CD4-positive, alpha-beta T cell treated with Interleukin-2 at 100 ng/mL for 4 hours (primary cell): ENCODE measurements around the gene CBFA2T3.
"Not testable (repeated sequence)": the region's sequence is repeated elsewhere in the genome, so short reads cannot be mapped to it uniquely, and the experiment has no call there.

ENCODE experiments used
- DNase-seq: peaks from one replicate; pipeline ENCODE4 v3.0.0-alpha.2; 2020; ENCODE audit warnings: low spot score

CBFA2T3 gene

DNA sequence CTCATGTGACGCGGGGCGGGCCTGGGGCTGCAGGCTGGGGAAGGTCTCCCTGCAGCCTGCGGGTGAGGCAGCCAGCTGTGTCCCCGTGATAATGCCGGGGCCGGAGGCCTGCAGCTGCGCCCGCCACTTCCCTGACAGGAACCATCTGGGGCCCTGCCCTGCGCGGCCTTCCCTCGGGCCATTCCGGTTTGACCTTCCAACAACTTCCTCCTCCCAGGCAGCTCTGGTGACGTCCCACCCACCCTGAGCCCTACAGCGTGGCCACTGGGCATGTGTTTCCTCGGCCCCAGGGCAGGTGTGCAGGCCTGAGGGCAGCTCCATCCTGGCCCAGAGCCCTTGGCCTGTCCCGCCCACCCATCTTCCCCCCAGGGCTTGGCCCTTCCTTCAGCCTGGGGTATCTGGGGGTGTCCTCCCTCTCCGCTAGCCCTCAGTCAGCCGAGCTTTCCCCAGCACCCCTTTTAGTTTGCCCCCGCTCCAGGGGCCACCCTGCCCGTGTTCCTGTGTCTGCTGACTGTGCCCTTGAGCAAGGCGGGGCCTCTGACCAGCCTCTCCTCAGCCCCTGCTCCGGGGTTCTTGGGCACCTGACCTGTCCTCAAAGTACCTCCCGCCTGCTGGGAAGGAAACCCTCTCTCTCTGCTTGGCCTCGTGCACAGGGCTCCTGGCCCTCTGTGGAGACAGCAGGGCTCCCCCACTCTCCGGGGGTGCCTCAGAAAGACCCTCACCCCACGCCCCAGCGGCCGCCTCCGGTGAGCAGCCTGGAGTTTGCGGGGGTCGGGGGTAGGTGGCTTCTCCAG lies at the start of gene CBFA2T3:
CBFA2T3 (minus strand) TSS at position 190 of the 794 bp plus-strand sequence. CDS start 400 bp downstream, outside the sequence.
- no peak for DNase-seq

DNA sequence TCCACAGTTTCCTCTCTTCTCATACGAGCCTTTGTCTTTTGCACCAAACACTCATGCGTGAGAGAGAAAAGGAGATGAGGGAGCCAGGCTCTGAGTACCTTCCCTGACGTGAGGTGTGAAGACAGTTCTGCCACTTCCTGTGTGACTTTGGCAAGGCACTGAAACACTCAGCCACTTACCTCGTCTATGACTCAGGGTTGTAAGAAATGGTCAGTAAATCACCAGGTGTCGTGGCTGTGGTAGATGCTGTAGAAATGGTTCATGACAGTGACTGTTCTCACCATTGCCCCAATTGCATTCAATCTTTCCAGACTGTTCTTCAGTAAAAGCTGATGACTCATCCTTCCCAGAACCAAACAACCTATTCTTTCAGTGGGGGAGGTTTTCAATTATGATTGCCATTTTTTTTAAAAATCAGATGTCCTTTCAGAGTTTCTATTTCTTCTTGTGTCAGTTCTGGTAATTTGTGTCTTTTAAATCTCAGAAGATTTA lies 49.2 kb upstream of the CBFA2T3 start:
- peak; percentile 79 for DNase-seq

GRCh38 chr16:89025636-89026035 lies 48.6 kb upstream of the CBFA2T3 start:
- no peak for DNase-seq

DNA sequence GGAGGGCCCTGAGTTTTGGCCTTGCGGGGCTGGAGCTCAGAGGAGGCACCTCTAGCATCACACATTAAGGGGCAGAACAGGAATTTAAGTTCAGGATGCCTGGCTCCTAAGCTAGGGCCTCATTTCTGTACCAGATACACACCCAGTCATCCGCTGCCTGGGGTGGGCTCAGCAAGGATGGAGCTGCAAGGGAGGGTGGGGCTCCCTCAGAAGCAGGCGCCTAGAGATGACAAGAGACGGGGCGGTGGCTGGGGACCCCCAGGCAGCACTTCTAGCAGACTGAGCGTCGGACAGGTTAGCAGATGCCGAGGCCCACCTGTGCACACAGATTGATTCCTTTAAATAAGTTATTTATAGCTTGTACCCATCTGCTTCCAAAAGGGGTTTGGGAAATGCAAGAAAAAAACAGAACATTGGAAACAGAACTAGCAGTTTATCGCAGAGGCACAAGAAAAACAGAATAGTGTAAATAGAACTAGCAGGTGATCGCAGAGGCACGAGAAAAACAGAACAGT lies 47.6 kb upstream of the CBFA2T3 start:
- DNase-seq, result no peak

- DNase-seq, result no peak
Measured at GRCh38 chr16:89023621-89024511, 46.9 kb upstream of the CBFA2T3 start.

GRCh38 chr16:89023151-89023551 lies 46.1 kb upstream of the CBFA2T3 start:
- no peak for DNase-seq

GRCh38 chr16:89022051-89022836 lies 45.2 kb upstream of the CBFA2T3 start:
- no peak for DNase-seq

DNA sequence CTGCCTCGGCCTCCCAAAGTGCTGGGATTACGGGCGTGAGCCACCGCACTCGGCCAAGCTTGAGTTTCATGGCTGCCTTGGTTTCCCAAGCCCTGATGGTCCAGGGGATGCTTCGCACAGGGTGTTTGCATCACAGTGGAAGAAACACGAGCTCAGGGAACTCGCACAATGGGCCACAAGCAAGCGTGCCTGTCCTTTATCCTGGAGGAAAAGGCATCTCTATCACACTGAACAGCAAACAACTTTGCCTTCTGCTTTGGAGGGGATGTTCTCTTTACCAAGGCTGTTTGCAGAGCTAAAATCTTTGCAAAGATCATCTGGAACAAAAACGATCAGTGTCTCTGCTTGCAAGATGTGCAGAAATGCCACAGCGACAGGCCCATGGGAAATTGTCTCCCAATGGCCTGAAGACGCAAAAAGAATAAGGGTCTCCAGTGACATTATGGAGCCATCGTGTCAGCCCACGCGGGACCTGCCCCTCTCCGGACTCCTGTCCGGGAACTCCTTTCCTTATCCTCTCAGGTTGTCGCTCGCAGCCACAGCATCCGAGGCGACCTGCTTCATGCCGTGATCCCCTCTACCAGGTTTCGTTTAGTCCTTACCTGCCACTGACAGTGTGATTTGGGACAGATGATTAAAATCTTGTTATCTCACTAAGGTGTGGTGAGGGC lies 44.1 kb upstream of the CBFA2T3 start:
- no peak for DNase-seq

- DNase-seq, result peak; percentile 43
Measured at GRCh38 chr16:89020068-89020924, 43.3 kb upstream of the CBFA2T3 start.

GRCh38 chr16:89019511-89019910 lies 42.5 kb upstream of the CBFA2T3 start:
- no peak for DNase-seq

DNA sequence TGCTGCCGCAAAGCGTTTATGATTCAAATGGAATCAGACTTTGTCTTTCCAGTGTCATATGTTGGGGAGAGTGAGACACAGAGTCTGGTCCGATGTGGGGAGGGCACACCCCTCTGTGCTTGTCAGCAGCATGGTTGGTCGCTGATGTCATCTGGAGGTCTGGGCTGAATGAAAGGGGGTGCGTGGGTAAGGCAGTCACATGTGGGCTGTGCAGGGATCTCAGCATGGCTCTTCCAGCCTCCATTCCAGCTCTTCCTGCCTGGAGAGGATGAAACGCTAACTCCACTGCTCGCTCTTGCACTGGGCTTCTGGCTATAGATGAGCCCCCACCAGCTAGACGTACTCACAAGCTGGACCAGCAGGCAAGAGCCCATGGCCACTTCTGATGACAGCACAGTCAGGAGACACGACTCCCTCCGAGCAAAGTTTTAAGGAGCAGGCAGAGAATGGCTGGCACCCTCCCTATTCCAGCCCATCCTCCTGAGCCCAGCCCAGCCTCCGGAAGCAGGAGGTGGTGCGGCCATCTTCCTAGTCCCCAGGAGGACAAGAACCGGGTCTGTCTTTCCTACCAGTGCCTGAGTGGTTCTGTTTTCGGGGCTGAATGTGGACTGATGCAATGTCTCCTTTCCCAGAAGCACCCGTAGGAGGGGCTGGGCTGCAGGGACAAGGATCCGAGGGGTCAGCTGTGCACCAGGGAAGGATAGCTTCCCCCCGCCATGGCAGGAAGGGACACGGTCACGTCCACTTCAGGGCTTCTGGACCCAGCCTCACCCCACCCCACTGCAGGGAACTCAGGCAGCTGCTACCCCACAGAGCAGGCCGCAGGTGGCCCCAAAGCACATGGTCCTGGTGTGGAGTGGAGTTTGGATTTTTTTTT lies 41.5 kb upstream of the CBFA2T3 start:
- DNase-seq, result no peak

DNA sequence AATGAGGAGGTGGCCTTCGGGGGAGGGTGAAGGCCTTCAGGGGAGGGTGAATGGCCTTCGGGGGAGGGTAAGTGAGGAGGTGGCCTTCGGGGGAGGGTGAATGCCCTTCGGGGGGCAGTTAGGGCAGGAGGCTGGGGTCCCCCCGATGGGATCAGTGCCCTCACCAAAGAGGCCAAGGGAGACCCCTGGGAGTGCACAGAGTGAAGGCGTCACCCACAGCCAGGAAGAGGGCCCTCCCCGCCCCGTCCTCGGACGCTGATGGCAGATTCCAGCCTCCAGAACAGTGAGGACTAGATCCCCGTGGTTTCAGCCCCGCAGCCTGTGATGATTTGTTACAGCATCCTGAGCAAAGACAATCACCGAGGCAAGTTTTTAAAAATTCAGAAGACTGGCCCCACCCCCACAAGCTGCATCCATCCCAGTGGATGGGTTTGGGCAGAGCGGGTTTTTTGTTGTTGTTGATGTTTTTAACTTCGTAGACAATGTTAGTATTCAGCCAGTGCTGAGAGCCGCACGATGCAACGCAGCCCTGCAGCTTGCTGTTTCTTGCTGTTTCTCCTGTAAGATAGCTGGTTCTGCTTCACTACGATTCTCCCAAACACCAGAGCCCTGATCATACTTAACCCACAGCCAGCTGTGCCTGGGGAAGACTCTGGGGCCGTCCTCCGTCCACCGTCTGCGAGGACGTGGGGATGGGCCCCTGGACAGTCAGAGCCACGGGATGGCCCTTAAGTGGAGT lies 40.7 kb upstream of the CBFA2T3 start:
- no peak for DNase-seq

- DNase-seq, result not testable (repeated sequence)
Measured at GRCh38 chr16:89016561-89016960, 39.6 kb upstream of the CBFA2T3 start.

GRCh38 chr16:89015271-89015859 lies 38.4 kb upstream of the CBFA2T3 start:
- DNase-seq, result no peak

GRCh38 chr16:89014403-89015230 lies 37.6 kb upstream of the CBFA2T3 start:
- DNase-seq, result no peak

GRCh38 chr16:89013692-89014402 lies 36.8 kb upstream of the CBFA2T3 start:
- no peak for DNase-seq

DNA sequence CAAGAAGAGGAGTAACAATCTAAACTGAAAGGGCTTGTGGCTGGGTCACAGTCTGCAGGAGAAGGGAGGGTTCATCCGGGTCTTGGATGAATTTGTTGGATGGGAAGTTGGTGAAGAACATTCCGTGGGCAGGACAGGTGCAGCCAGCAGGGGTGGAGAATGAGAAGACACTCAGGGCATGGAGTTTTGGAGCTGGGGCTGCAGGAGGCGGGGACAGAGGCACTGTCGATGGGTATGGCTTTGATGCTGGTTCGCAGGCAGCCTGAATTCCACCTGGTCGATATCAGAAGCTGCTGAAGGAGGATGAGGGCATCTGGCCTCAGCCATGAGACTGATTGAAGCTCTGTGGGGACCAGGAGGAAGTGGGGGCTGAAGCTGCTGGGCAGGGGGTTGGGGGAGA lies 36.1 kb upstream of the CBFA2T3 start:
- no peak for DNase-seq
